ENCODE measurements around the gene NREP.

The NREP gene

DNA sequence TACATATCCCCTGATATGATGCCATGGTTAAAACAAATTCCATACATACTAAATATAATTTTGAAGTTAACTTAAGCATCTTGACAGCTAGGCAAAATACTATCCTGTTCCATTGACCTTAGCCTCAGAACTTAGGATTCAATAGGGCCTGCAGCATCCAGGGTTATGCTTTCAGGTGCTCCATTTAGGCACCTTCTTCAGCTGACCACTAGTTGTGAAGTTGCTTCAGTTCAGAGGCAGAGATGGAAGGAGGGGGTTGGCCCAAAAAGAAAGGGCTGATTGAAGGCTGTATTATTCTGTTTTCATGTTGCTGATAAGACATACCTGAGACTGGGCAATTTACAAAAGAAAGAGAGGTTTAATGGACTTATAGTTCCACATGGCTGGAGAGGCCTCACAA is 7.0 kb upstream of the NREP start:
- no peak for DNase-seq

DNA sequence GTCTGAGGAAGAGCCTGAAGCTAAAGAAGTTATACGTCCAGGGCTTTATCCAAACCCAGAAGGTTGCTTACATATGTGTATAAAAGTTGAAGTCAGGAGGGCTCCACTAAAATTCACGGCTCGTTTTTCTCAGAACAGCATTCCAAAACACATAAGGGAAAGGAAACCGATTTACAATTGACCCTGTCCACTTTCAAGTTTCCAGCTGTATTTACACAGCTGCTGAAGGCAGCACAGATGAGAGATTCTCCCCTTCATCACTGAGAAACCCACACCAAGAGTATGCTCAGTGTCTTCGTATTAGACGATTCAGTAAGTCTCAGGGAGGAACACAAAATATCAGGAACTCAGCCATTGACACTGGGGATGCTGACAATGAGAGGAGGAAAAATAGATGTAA is 5.9 kb upstream of the NREP start:
- DNase-seq = no peak

GRCh38 chr5:111758284-111758628 is 1.3 kb upstream of the NREP start:
- DNase-seq = no peak

DNA sequence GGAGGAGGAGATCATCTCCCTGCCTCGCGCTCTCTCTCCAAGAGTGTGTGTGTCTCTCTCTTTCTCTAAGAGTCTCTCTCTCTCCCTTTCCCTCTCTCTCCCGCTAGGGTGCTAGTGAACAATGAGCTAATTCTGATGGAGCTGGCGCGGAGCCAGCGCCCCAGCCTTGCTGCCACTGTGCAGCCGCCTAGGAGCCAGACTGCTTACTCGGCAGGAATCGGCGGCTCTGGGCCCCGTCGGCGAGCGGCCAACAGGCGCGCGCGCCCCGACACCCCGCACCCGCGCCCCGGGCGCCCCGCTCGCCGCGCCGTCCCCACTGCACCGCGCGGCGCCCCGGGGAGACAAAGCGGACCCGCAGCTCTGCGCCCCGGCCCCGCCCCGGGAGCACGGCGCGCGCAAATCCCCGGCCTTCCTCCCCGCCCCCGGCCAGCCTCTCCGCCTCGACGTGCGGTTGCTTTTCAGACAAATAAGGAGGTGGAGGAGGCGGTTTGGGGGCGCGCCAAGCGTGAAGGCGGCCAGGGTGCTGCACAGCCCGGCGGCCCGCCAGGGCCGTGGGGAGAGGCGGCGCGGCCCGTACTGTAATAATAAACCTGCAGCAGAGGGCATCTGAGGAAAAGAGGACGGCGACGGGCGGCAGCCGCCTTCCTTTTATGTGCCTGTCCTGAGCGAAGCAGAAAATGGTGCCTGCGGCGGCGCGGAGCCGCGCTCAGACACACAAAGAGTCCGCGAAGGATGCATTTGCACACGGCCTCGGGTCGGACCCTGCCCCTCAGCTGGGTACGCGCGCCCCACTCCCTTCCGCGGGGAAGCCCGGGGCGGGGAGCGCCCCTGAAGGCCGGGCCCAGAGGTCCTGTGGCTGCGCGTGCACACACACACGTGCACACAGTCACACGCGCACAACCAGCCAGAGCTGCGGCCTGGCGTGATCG is 625 bp upstream of the NREP start:
- peak; percentile 85 for DNase-seq

GRCh38 chr5:111755942-111756381 is 1.0 kb downstream of the NREP start:
- no peak for DNase-seq

- DNase-seq = no peak
Measured at GRCh38 chr5:111755345-111755941, 1.6 kb downstream of the NREP start.

DNA sequence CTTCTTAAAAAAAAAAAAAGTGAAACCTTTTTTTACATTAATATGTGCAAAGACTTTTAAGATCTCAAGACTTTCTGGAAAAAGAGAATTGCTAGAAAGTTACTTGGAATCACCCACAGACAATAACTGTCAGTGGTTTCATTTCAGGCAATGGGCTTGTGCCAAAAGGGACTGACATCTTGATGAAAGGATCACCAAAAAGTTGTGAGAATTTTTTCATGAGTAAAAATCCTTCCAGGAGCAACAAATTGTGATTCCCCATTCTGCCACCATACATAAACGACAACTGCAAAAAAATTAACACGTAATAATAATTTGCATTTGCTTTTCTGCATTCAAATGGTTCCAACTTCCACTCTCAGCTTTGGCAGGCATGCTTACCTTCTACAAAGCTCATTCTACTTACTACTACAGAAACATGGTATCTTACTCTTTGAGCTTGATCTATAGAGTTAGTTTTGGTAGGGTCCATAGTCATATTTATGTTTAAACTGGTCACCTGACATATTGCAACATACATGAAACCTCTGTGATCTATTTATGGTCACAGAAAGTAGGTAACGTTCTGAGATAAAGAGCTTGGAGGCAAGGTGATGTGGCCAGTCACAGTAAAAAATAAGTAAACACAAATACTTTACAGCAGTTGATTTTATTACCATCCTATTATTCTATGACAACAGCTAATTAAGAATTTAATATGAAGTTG is 3.0 kb downstream of the NREP start:
- no peak for DNase-seq

- DNase-seq = no peak
Measured at GRCh38 chr5:111752426-111752965, 4.5 kb downstream of the NREP start.

DNA sequence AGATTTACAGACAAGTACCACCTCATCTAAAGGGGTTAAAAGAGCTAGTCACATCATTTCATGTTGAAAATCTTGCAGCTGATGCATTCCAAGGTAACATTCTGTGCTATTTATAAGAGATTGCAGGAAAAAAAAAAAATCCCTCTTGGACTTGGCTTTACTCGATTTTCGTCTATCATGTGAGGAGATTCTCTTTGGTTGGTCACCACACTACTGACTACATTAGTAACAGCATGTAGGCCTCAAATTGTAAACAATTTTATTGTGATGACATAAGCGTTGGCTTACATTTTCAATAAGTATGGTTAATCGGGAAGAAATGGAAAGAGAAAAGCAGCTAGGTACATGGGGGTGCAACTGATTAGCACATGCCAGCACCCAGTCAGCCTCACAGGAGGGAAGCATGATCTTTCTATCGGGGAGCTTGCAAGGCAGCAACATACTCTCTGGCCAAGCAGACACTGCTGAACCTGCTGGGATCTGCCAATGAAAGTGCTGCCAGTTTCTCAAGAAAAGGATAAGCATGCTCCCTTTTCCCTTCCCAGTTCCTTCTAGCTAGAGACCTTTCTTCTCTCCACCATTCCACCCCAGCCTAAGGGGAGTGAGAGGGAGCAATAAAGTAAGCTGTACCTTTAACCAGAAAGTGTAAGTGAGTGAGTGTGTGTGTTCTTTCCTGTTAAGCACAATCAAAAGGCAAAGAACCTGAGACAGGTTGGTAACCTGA is 7.5 kb downstream of the NREP start:
- DNase-seq = no peak

DNA sequence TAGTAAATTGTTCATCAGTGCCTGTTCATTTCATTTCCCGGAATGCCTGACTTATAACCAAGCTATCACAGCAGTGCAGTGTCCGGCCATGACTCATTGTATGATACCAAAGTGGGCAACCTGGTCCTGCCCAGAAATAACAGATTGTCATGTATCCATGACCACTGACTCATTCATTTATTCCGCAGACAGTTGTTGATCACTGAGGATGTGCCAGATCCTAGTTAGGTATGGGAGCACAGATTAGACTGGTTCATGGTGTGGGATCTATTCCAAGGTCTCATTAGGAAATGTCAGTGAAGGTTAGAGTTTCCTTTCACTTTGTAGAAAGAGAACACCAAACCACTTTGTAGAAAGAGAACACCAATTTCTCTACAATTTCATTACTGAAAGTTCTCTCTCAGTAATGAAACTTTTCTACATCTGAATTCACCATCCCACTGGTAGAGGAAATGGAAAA is 8.7 kb downstream of the NREP start:
- no peak for DNase-seq

- no peak for DNase-seq
Measured at GRCh38 chr5:111747337-111747736, 9.7 kb downstream of the NREP start.

DNA sequence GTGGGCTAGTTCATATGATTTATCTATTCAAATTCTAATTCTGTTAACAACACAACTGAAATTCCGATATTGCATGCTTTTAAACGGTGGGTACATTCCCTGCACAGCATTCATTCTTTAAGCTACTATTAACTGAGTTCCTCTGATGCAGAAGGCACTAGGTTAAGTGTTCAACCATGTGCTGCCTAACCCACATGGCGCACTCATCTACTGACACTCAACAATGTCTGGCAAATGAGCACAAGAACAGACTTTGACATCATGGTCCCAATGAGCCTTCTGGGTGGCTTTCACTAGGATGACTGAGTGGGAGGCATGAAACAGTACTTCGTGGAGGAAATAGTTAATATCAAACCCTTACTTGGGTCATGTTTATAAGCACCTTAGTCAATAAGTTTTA is 10.2 kb downstream of the NREP start:
- DNase-seq = no peak

DNA sequence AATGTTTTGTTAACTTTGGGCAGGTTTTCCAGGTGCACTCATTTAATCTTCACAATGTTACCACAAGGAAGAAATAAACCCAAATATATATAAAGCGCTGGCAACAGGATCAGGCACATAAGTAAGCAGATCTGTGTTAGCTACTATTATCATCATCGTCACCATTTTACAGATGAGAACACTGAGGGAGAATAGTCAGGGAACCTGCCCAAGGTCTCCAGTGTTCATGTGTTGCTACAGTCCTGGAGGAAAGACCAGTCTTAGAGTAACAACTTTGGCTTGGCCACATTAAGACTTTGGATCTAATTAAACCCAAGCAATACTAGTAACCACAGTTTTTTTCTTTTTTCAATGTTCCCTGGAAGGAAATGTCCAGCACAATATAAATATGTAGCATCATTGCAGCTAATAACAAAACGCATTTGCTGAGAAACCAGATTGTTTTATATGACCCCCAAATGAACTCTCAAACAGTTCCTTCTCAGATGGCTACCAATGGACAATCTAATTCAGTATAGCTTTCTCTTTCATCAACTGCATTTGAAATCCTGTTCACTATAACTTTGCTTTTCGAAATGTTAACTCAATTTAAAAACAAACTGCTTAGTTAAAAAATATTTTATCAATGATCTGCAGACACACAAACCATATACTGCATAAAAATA is 11.8 kb downstream of the NREP start:
- no peak for DNase-seq

- DNase-seq = no peak
Measured at GRCh38 chr5:111744455-111744854, 12.5 kb downstream of the NREP start.

- no peak for DNase-seq
Measured at GRCh38 chr5:111743988-111744387, 13.0 kb downstream of the NREP start.

GRCh38 chr5:111743512-111743911 is 13.5 kb downstream of the NREP start:
- no peak for DNase-seq

- DNase-seq = no peak
Measured at GRCh38 chr5:111742177-111742994, 14.6 kb downstream of the NREP start.

- DNase-seq = no peak
Measured at GRCh38 chr5:111741278-111741677, 15.7 kb downstream of the NREP start.

- no peak for DNase-seq
Measured at GRCh38 chr5:111739416-111739815, 17.6 kb downstream of the NREP start.

DNA sequence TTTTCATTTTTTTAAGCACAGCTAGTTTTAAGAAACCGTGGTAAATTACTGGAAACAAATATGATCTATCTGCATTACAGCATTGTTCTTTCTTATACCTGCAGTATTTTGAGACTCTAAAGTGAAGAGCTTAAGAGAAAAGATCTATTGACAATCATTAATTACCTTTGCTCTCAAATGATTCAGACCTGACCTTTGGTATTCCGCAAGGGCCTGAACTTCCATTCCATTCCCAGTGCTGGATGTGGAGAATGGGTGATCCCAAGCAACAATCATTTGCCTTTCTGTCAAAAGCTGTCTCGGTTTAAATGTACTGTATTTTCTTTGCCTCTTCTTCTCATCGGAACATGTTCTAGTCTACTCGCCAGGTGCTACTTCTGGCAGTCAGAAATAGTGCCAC is 18.9 kb downstream of the NREP start:
- no peak for DNase-seq

DNA sequence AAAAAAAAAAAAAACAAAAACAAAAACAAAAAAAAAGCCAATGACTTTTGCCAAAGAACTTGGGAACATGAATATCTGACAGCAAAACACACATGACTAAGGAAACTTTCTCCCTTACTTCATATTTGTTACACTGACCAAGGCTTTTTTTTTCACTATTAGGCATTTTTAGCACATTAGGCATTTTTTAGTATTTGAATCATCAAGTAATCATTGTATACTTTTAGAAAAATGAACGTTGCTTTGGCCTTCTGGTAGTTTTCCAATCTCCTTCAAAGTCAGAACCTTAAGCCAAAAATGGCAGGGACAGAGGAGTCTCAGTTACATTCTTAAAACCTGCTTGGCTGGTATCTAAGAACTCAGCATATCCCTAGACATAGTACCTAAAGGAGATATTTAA is 19.3 kb downstream of the NREP start:
- no peak for DNase-seq

All from NCI-H345 (cell line).